Calu3 (cell line): ENCODE results near the gene SCYGR3. TPM values are rescaled to one million over a fixed set of nuclear protein-coding genes. Genes with fewer than 3 reads are reported as not detected.

Experiments
- BruUV-seq: library from RNA; stranded (reverse); fragments of 400-500 nt; replicated peaks from 2 replicates; lab custom pipeline; 2021; lab: Mats Ljungman, UMichigan
- CTCF ChIA-PET: fragments of 300-600 bp; sonication (Branson Sonifier 250); formaldehyde crosslinking; loops from one replicate; lab custom pipeline; 2022; ENCODE audit warnings: antibody characterized with exemption; lab: Charles Lee
- DNase-seq: peaks from one replicate; pipeline ENCODE4 v3.0.0; 2022
- H3K27ac Mint-ChIP-seq: one replicate; pipeline ENCODE4 v1.8.0; 2022; ENCODE audit warnings: mixed read lengths; ENCODE audit not compliant: unreplicated experiment
- H3K27me3 Mint-ChIP-seq: one replicate; pipeline ENCODE4 v1.8.0; 2022; ENCODE audit warnings: mixed read lengths; ENCODE audit not compliant: unreplicated experiment
- H3K36me3 Mint-ChIP-seq: one replicate; pipeline ENCODE4 v1.8.0; 2022; ENCODE audit warnings: mild to moderate bottlenecking, moderate library complexity, mixed read lengths; ENCODE audit not compliant: insufficient read depth, unreplicated experiment
- H3K4me1 Mint-ChIP-seq: one replicate; pipeline ENCODE4 v1.8.0; 2022; ENCODE audit warnings: mild to moderate bottlenecking, low read depth, mixed read lengths; ENCODE audit not compliant: unreplicated experiment
- H3K4me3 Mint-ChIP-seq: one replicate; pipeline ENCODE4 v1.8.0; 2022; ENCODE audit warnings: mild to moderate bottlenecking, low read depth, moderate library complexity, mixed read lengths; ENCODE audit not compliant: unreplicated experiment
- H3K9me3 Mint-ChIP-seq: one replicate; pipeline ENCODE4 v1.8.0; 2022; ENCODE audit warnings: low read depth, mixed read lengths; ENCODE audit not compliant: unreplicated experiment
- intact Hi-C: fragments of 100-400 bp; cut with micrococcal nuclease; formaldehyde crosslinking; loops from one replicate; pipeline ENCODE4 v1.10.0; 2022; ENCODE audit not compliant: unreplicated experiment
- total RNA-seq: library from RNA; stranded (reverse); gene quantifications from 2 replicates; pipeline ENCODE4 v1.2.3, GENCODE V29; 2022
- TF ChIP-seq, protein P1 (sequence below): fragments of 200-600 bp; IDR thresholded peaks from one replicate; pipeline ENCODE4 v1.8.0; 2022; ENCODE audit warnings: antibody characterized with exemption; ENCODE audit not compliant: unreplicated experiment

The SCYGR3 gene
- total RNA-seq, 1 experiment from 2014 or later: not detected

DNA sequence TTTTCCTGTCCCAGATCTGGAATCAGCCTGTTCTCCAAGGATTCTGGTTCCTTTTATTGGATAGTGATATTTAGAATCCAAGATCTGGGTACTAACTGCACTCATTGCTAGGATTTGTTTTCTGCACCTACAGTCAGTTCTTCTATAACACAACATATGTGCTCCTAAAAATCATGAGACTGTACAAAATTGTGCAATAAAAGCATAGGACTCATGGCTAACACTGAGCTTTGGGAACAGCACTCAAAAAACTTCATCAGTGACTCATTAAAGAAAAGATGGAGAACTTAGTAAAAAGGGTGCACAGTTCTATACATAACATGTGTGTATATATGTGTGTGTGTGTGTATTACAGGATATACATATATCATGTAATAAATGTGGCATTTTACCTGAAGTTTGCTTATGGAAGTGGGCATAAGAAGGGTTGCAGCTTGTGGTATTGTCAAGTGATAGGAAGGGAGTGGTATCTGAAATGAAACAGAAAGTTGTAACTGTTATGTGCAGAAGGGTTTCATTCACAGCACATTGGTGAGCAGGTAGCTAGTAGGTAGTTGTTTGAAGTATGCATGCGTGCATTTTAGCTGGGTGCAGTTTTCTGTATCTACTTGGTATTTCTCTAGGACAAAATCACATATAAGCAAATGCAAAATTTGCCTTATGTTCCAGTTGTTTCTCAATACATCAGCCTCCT lies 21.8 kb downstream of the SCYGR3 start:
- H3K27me3 Mint-ChIP-seq: no peaks in the 10 kb centered on the region
- peaks cover 1% of the 10 kb centered on the region for H3K4me1 Mint-ChIP-seq
- H3K27ac Mint-ChIP-seq: no peak overlapping the region
- no peaks in the 10 kb centered on the region for H3K9me3 Mint-ChIP-seq
- no peaks in the 10 kb centered on the region for H3K36me3 Mint-ChIP-seq
- no peak for DNase-seq
- CTCF ChIA-PET: interaction anchor here (0.8 kb wide), 1 partner anchor 13 kb away, joined by 3 read pairs; no protein-coding TSS in a partner anchor
- no TSS peak for BruUV-seq
- intact Hi-C loops: no loop called here
- no peak overlapping the region for H3K4me3 Mint-ChIP-seq
- TF ChIP-seq, protein P1, sequence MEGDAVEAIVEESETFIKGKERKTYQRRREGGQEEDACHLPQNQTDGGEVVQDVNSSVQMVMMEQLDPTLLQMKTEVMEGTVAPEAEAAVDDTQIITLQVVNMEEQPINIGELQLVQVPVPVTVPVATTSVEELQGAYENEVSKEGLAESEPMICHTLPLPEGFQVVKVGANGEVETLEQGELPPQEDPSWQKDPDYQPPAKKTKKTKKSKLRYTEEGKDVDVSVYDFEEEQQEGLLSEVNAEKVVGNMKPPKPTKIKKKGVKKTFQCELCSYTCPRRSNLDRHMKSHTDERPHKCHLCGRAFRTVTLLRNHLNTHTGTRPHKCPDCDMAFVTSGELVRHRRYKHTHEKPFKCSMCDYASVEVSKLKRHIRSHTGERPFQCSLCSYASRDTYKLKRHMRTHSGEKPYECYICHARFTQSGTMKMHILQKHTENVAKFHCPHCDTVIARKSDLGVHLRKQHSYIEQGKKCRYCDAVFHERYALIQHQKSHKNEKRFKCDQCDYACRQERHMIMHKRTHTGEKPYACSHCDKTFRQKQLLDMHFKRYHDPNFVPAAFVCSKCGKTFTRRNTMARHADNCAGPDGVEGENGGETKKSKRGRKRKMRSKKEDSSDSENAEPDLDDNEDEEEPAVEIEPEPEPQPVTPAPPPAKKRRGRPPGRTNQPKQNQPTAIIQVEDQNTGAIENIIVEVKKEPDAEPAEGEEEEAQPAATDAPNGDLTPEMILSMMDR: no peak

DNA sequence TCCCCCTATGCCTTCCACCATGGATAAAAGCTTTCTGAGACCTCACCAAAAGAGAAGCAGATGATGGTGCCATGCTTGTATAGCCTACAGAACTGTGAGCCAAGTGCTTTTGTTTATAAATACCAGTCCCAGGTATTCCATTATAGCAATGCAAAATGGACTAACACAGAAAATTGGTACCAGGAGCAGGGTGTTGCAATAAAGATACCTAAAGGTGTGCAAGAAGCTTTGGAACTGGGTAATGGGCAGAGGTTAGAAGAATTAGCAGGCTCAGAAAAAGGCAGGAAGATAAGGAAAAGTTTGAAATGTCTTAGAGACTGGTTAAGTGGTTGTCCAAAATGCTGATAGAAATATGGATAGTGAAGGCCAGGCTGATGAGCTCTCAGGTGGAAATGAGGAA lies 32.3 kb downstream of the SCYGR3 start:
- Mint-ChIP-seq H3K27ac (no peak overlapping the region), H3K36me3 (no peaks in the 10 kb centered on the region), H3K4me1 (no peaks in the 10 kb centered on the region), H3K4me3 (no peak overlapping the region), H3K27me3 (no peaks in the 10 kb centered on the region), H3K9me3 (peaks cover 15% of the 10 kb centered on the region)
- CTCF ChIA-PET: no interaction called here
- intact Hi-C loops: no loop called here
- TF ChIP-seq, protein P1: no peak
- BruUV-seq: no TSS peak
- no peak for DNase-seq

DNA sequence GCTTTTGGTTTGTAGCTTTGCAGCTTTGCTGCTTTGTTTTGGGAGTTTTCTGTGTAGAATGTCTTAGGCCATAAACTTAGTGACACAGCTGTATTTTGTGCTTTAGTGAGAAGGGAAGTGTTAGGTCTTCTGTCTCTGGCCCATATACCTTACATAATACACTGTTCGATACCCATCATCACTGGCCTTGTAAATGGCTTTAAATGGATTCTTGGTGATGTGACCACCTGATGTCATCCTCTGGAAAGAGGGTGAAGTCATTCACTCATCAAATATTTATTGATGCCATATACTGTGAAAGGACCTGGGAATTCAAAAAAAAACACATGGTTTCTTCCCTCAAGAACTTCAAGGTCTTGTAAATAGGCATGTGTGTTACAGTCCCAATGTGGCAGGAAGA lies 34.8 kb downstream of the SCYGR3 start:
- DNase-seq: no peak

DNA sequence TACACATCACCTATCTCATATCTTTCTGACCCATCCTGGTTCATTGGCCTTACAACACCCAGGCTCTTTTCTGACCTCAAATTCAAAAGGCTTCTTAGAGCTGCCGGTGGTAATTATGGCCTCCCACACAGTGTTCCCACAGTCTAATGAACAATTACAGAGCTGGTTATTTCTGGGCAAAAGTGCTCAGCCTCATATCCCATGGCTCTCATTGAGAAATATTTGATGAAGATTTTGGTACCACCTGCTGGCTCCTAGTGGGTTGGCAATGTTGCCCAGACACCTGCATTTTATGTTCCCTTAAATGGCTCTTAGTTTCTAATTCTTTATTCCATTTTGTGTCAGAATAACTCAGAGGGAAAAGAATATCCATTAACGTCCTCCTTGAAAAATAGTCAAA lies 36.0 kb downstream of the SCYGR3 start:
- no TSS peak for BruUV-seq
- no peak overlapping the region for H3K4me3 Mint-ChIP-seq
- TF ChIP-seq, protein P1: no peak
- intact Hi-C loops: loop anchor here (5.0 kb wide), 1 partner anchor 171 kb away; no protein-coding TSS in a partner anchor
- no peaks in the 10 kb centered on the region for H3K36me3 Mint-ChIP-seq
- DNase-seq: no peak
- no peak overlapping the region for H3K27ac Mint-ChIP-seq
- CTCF ChIA-PET: interaction anchor here (0.6 to 1.3 kb wide), 3 partner anchors 139 to 1752 kb away, joined by 3 to 5 read pairs (median 3); no protein-coding TSS in a partner anchor
- H3K4me1 Mint-ChIP-seq: no peaks in the 10 kb centered on the region
- H3K9me3 Mint-ChIP-seq: peaks cover 10% of the 10 kb centered on the region
- H3K27me3 Mint-ChIP-seq: no peaks in the 10 kb centered on the region

More for the DNA sequence above, 34.8 kb downstream of the SCYGR3 start:
- H3K9me3 Mint-ChIP-seq: peaks cover 15% of the 10 kb centered on the region
- H3K4me1 Mint-ChIP-seq: no peaks in the 10 kb centered on the region
- CTCF ChIA-PET: no interaction called here
- intact Hi-C loops: loop anchor here (5.0 kb wide), 1 partner anchor 172 kb away; no protein-coding TSS in a partner anchor
- TF ChIP-seq, protein P1: no peak
- H3K36me3 Mint-ChIP-seq: no peaks in the 10 kb centered on the region
- no TSS peak for BruUV-seq
- no peaks in the 10 kb centered on the region for H3K27me3 Mint-ChIP-seq
- no peak overlapping the region for H3K4me3 Mint-ChIP-seq
- H3K27ac Mint-ChIP-seq: no peak overlapping the region
